Brain microvascular endothelial cell (primary cell): ENCODE data around the gene NDOR1.

Experiments
- DNase-seq: peaks from one replicate; pipeline ENCODE4 v3.0.0-alpha.2; 2020
- H3K27ac ChIP-seq: fragments of 250-450 bp; sonication (Bioruptor Pico); 2 replicates; pipeline ENCODE4 v1.5.1; 2020; ENCODE audit warnings: mild to moderate bottlenecking, moderate library complexity
- H3K27me3 ChIP-seq: fragments of 250-450 bp; sonication (Bioruptor Pico); replicated peaks from 2 replicates; pipeline ENCODE4 v1.5.1; 2020; ENCODE audit warnings: mild to moderate bottlenecking
- H3K36me3 ChIP-seq: fragments of 250-450 bp; sonication (Bioruptor Pico); replicated peaks from 2 replicates; pipeline ENCODE4 v1.5.1; 2020; ENCODE audit warnings: mild to moderate bottlenecking
- H3K4me3 ChIP-seq: 2 replicates; pipeline ENCODE4 v1.5.1; 2011; ENCODE audit warnings: low read depth, mild to moderate bottlenecking, control low read depth, low read length, moderate library complexity
- CTCF ChIP-seq: IDR thresholded peaks from 2 replicates; pipeline ENCODE4 v1.5.1; 2011; ENCODE audit warnings: low read depth, mild to moderate bottlenecking, moderate library complexity, low read length, control low read depth, inconsistent platforms; ENCODE audit errors: missing control alignments
- in situ Hi-C: cut with HindIII; loops from 2 replicates; pipeline ENCODE4 v1.10.0; 2017; ENCODE audit warnings: low sequenced_read_pairs, low pct_ligation_motif_present

The NDOR1 gene

GRCh38 chr9:137213160-137214060, 7.9 kb downstream of the NDOR1 start:
- DNase-seq = no peak
- H3K27me3 ChIP-seq = no peaks in the 10 kb centered on the region
- peak; percentile 46 for TF ChIP-seq CTCF
- no peak overlapping the region for H3K27ac ChIP-seq
- in situ Hi-C loops = no loop called here
- peaks cover 2% of the 10 kb centered on the region for H3K36me3 ChIP-seq
- H3K4me3 ChIP-seq = no peak overlapping the region

- Histone ChIP-seq H3K36me3 (peaks cover 2% of the 10 kb centered on the region), H3K27me3 (no peaks in the 10 kb centered on the region), H3K4me3 (no peak overlapping the region), H3K27ac (no peak overlapping the region)
- in situ Hi-C loops = no loop called here
- TF ChIP-seq CTCF = no peak
- DNase-seq = no peak
Measured at GRCh38 chr9:137214620-137215019, 9.1 kb downstream of the NDOR1 start.

- Histone ChIP-seq H3K27me3 (no peaks in the 10 kb centered on the region), H3K27ac (no peak overlapping the region), H3K4me3 (no peak overlapping the region), H3K36me3 (peaks cover 2% of the 10 kb centered on the region)
- in situ Hi-C loops = no loop called here
- no peak for DNase-seq
- no peak for TF ChIP-seq CTCF
Measured at GRCh38 chr9:137215196-137215986, 9.9 kb downstream of the NDOR1 start.

- in situ Hi-C loops = no loop called here
- Histone ChIP-seq H3K4me3 (no peak overlapping the region), H3K36me3 (peaks cover 2% of the 10 kb centered on the region), H3K27ac (no peak overlapping the region), H3K27me3 (no peaks in the 10 kb centered on the region)
- DNase-seq = no peak
- TF ChIP-seq CTCF = no peak
Measured at GRCh38 chr9:137216188-137216965, 10.9 kb downstream of the NDOR1 start.

GRCh38 chr9:137217276-137218211, 12.0 kb downstream of the NDOR1 start:
- H3K4me3 ChIP-seq = no peak overlapping the region
- H3K36me3 ChIP-seq = peaks cover 2% of the 10 kb centered on the region
- in situ Hi-C loops = no loop called here
- TF ChIP-seq CTCF = no peak
- H3K27ac ChIP-seq = no peak overlapping the region
- H3K27me3 ChIP-seq = no peaks in the 10 kb centered on the region
- DNase-seq = no peak
